ENCODE results near the gene BHLHA15.
"Not testable (repeated sequence)": the region's sequence is repeated elsewhere in the genome, so short reads cannot be mapped to it uniquely, and the experiment has no call there.

The BHLHA15 gene

DNA sequence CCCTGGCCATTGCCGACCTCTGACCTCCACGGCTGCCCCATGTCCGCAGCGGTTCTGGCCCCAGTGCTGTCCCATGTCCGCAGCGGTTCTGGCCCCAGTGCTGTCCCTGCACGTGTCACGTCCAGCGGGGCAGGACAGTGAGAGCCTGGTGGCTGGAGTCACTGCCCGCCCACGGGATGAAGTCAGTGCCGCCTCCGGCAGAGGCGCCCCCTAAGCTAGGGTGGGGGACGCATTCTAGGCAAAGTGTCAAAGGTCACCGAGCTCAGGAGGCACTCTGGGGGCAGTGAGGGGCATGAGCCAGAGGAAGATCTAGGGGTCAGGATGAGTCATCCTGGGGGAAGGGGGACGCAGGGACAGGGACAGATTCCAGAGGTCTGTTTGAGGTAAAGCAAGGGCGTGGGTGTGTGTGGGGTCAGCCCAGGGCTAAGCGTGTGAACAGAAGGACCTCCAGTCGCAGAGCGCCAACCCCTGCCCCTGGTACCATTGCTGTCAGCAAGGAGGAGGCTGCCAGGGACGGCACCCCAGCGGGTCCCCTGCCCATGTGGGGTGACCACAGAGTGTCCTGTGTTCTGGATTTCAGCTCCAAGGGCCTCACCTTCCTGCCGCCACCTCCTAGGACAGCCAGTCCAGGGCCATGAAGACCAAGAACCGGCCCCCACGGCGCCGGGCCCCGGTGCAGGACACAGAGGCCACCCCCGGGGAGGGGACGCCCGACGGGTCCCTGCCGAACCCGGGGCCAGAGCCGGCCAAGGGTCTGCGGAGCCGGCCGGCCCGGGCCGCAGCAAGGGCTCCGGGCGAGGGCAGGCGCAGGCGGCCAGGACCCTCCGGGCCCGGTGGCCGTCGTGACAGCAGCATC is 665 bp downstream of the BHLHA15 start:
- DNase-seq, result no peak

DNA sequence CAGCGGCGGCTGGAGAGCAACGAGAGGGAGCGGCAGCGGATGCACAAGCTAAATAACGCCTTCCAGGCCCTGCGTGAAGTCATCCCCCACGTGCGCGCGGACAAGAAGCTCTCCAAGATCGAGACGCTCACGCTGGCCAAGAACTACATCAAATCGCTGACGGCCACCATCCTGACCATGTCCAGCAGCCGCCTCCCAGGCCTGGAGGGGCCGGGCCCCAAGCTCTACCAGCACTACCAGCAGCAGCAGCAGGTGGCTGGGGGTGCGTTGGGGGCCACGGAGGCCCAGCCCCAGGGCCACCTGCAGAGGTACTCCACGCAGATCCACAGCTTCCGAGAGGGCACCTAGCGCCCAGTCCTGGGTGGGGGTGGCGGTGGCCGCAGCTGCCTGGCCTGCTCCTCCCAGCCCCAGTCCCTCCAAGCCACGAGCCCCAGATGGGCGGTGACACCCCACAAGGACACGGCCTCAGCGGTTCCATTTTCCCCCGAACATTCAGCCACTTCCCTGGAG is 1.3 kb downstream of the BHLHA15 start:
- no peak for DNase-seq

DNA sequence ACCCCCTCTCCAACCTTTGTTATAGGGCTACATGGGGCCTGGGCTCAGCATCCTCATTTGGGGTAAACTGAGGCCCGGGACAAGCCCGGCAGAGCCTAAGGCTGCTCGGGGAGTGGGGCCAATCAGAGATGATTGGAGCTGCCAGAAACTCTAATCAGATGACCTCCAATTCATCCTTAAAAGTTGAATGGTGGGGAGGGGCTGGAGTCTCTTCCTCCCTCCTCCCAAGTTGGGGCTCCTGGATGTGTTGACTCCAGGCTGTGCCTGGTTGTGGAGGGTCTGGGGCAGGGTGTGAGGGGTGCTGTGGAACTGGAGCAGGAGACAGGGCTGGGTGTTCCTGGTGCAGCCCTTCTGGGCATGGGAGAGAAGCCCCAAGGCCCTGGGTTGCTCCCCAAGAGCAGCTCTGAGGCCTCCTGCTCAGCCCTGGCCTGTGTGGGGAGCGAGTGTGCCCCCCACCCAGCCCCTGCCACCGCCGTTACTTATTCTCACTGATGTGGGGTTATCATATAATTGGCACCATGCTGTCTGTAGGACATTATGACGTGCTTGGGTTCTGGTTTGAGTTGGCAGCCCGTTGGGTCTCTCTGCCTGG is 2.2 kb downstream of the BHLHA15 start:
- DNase-seq, result no peak

DNA sequence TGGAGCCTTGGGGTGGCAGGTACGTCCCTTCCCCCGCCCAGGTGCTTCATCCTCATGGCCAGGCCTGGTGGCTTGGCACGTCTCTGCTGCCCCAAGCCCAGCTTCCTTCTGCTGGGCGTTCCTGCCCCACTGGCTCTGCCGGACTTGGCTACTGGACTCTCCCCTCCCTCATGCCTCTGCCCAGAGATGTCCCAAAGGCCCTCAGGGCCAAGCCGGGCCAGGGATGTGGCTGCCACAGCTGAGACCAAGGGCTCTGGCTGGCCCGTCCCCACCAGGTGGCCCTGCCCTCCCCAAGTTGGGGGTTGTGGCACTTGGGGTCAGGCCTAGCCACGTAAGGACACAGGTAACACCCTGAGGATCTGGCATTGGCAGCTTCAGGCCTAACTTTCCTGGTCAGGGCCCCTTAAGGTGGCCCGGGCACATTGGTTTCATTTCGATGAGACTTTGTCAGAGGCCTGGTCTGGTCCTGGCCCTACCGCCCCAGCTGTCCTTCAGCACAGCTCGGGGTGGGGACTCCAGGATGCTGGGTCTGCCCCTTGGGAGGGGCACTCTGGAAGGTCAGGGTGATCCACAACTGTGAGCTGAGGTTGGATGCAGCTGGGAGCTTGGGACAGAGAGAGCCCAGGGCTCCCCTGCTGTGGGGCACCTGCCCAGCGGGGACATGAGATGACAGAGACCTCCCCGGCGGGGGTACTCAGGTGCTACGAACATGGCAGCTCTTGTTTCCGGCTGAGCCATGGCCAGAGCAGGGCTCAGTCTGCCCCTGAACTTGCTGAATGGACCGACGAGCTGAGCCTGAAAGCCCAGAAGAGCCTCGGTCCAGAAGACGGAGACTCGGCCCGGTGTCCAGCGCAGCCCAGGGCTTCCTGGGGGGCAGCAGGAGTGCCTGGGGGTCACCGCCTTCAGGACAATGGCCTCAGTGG is 2.9 kb downstream of the BHLHA15 start:
- DNase-seq, result no peak

DNA sequence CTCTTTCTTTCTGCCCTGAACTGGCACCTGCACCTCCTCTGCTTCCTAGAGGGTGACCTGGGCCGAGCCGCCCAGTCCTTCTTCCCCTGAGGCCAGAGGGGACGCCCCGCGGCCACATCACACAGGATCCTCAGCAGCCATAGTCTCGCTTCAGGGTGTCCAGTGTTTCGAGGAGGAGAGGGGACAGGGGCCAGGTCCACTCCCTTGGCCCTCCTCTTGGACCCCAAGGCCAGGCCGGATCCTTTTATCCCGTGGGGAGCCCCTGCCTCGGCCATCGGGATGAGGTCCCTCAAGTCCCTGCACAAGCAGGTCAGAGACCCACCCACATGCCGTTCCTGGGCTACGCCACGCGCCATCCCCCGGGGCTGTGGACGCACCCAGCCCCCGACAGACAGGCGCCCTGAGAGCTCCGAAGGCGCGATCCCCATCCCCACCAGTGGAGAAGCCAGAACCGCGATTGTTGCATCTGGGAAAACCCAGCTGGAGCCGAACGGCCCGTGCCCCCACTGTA is 3.6 kb downstream of the BHLHA15 start:
- DNase-seq, result no peak

DNA sequence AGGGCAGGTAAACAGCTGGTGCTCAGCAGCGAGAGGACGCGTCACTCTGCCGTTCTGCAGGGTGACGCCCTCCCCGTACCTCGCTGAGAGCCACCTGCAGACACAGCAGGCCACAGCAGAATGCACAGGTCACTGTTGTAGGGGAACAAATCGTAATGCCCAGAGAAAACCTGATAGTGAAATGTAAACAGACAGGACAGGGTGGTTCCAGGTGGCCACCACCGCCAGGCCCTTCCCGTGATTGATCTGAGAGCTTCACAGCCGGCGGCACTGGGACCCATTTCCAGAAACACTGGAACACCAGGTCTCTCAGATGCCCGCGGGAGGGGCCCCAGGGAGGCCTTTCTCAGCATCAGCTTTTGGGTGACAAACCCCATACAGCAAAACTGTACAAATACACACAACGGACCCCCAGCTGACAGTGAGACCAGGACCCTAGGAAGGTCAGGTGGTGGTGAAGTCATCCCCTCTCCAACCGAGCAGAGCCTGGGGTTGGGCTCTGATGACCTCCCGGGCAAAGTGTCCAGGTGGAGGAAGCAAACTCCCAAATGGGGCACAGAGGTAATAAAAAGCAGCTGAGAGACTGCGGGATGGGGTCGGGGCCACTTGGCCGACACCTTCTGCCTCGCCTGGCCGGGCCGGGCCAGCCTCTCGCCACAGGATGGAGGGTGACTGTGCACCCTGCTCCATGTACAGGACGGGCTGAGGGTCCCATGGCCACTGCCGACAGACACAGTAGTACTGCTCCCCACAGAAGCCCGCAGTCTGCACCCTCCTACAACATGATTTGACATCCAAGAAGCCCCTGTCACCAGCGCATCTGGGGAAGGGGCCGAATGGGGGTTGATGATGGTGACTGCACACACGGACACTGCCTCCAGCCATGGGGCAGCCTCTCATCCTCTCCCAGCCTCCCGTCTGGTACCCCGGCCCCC is 4.6 kb downstream of the BHLHA15 start:
- DNase-seq, result no peak

DNA sequence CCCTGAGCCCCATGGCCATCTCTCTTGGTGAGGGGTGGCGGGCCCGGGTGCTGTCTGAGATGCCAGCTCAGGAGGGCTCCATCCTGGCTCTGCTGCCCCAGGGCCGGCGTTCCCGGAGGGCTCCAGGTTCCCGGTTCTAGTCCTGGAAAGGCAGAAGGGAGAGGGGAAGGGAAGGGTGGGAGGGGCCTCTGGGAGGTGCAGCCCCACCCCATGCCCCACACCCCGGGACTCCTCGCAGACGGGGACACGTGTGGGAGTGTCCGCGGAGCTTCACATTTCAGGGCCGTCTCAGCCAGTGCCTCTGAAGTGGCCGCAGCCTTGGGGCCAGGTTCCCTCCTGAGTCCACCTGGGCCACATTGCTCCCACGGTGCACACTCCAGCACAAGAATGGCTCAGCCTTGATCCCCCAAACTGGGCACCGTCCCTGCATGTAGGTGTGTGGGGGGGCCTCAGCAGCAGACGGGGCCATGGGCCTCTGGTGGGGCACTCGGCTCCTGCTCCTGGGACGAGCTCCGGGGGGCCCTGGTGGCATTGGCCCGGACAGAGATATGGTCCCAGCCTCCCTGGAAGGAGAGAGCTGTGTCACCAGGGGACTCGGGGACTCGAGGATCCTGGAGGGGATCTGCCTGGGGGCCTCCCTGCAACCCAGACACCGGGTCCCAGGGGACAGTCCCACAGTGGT is 5.8 kb downstream of the BHLHA15 start:
- DNase-seq, result no peak

DNA sequence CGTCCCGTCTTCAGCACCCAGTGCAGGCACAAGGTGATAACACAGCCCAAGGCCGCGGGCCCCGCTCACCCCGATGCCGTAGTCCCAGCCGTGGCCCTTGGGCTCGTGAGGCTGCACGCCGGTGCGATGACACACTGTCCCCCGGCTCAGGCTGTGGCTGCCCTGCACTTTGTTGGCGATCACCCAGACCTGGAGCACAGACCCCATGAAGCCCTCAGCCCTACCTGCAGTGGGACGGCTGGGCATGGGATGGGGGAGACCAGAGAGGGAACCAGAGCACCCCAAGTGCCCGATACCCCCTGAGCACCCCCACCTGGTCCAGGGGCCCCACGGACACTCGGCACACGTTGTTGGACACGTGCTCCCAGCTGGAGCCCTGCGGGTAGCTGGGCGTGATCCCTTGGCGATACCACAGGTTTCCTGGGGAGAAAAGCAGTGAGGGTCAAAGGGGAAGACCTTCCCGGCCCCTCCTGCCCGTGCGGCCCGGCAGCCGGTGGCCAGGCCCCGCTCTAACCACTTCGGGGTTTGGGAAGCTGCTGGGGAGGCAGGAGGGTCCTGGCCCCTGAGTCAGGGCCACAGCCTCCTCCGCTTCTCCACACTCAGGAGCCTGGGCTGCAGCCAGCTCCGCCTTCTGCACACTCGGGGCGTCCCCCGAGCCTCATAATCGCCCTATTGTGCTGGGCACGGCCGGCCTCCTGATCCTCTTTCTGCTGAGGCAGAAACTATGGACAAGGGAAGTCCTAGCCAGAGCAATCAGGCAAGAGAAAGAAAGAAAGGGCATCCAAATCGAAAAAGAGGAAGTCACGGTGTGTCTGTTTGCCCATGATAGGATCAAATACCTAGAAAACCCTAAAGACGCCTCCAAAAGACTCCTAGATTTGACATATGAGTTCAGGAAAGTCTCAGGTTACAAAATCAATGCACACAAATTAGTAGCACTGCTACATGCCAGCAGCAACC is 6.7 kb downstream of the BHLHA15 start:
- DNase-seq, result no peak

DNA sequence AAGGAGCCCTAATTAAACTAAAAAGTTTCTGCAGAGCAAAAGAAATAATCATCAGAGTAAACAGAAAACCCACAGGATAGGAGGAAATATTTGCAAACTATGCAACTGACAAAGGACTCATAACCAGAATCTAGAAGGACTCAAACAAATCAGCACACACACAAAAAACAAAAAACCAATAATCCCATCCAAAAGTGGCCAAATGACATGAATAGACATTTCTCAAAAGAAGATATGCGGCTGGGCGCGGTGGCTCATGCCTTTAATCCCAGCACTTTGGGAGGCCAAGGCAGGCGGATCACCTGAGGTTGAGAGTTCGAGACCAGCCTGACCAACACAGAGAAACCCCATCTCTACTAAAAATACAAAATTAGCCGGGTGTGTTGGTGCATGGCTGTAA is 8.1 kb downstream of the BHLHA15 start:
- not testable (repeated sequence) for DNase-seq

DNA sequence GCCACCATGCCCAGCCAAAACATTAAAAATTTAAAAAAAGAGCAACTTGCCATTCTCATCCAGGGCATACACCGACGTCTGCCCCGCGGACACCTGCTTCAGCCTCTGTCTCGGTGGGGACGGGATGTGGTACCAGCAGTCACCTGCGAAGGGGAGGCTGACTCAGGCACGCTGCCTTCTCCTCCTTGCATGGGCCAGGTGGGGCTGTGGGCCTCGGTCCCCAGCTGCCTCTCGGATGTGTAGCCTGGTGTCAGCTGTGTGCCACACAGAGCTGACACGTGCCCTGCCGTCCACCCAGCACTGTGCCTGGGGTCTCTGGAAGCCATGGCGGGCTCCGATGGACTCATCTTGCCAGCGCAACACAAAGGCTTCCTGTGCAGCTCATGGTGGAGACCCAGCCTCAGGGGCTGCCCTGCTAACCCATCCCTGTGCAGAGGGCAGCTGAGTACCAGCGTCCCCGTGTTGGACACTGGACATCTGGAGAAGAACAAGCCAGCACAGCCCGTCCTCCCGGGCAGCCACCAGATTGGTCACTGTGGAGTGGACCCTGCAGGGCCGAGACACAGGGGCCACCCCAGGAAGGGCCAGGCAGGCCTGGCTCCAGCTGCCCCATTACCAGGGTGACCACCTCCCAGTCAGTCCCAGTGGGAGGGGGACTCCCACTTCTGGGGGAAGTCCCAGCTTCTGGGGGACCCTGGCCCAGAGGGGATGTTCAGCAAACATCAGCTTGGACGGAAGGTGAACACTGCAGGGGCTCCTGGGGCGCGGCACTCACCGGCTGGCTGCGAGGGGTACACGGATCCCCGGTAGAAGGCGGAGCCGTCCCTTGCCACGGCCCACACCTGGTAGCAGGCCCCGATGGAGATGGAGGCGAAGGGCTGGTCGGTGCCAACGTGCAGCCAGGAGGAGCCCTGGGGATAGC is 10.6 kb downstream of the BHLHA15 start:
- DNase-seq, result no peak

DNA sequence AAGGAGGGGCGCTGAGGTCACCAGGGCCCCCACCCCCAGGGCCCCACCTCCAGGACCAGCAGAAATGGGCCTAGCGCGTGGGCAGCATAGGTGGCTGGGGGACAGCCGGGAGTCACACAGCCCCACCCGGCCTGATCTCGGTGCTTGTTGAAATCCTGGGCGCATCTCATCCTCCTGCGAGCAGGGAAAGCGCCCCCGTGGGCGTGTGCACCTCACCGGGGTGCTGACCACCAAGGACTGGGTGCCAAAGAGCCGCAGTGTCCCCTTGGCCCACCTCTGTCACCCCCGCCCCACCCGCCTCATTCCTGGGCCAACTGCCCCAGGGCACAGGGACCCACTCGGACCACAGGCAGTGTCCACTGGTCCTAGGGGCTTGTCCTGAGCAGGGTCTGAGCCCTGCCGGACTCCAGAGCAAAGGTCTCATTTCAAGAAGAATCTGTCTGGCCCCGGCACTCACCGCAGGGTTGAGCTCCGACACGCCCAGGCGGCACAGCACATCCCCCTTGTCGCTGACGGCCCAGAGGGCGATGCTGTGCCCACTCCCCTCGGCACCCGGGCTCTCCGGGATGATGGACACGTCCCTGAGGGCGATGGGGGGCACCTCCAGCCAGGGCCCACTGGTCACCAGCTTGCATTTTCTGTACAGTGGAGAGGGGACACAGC is 11.4 kb downstream of the BHLHA15 start:
- DNase-seq, result no peak

DNA sequence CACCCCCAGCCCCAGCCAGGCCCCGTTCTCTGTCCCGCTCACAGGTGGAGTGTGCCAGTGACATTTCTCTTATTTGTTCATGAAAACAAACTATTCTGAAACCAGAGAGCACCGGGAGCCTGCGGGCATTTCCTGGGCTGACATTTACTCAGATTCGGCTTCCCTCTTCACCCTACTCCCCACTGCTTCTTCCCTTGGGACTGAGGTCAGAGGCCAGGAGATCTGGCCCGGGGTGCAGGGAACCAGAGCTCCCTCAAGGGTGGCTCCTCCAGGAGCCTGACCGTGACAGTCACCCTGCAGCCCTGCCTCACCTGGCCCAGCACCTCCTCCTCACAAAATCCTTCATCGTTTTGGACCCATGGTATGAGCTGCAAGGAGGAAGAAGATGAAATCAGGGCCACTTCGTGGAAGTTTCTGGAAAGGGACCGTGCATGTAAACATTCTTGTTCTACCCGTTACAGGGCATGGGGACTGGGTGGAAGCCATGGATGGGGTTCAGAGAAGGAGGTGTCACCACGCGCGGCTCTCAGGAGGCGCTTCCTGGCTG is 12.2 kb downstream of the BHLHA15 start:
- no peak for DNase-seq

DNA sequence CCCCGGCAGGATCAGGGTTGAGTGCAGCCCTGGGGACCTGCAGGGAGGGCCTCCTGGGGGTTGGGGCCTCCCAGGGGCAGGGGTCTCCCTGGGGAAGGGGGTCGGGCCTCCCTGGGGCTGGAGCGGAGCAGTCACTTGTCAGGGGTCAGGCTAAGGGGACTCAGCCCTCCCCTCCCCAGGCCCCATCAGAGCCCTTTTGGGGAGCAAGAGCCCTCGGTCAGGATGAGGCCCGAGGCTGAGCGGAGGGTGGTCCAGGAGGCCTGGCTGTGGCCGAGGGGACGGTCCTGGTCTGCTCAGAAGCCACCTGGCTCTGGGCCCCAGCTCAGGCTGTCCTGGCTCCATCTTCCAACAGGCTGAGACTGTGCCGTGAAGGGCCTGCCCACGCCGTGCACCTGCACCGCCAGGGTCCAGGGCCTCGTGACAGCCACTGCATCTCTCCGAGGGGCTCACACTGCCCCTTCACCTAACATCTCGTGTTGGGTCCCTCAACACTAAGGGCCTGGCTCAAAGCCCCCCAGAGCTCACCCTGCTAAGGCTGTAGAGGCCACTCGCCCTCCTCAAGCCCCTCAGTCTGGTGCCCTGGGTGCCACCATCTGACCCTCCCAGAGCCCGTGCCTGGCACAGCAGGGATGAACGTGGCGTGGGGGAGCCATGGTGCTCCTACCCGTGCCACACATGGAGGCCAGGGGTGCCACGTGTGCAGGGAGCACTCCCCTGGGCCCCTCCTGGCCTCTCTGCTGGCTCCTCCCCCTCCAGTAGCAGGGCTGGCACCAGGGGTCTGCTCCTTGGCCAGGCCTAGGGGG is 12.9 kb downstream of the BHLHA15 start:
- DNase-seq, result no peak

DNA sequence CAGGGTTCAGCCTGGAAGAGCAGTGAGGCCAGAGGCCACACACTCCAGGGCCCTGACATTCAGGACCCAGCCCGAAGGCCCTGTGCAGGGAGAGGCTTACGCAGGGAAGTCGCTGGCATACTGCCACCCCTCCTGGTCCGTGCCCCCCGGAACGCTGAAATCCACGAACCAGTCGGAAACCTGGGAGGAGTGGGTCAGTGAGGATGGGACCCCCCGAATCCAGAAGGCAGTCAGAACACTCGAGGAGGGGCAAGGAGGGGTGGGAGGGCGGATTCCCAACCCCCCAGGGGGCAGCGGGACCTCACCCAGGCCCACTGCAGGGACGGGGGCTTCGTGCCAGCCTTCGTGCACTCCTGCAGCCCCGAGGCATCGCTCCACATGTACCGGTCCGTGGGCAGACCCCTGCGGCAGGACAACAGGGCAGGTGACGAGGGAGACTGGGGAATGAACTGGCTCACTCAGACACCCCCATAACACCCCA is 13.5 kb downstream of the BHLHA15 start:
- DNase-seq, result no peak

DNA sequence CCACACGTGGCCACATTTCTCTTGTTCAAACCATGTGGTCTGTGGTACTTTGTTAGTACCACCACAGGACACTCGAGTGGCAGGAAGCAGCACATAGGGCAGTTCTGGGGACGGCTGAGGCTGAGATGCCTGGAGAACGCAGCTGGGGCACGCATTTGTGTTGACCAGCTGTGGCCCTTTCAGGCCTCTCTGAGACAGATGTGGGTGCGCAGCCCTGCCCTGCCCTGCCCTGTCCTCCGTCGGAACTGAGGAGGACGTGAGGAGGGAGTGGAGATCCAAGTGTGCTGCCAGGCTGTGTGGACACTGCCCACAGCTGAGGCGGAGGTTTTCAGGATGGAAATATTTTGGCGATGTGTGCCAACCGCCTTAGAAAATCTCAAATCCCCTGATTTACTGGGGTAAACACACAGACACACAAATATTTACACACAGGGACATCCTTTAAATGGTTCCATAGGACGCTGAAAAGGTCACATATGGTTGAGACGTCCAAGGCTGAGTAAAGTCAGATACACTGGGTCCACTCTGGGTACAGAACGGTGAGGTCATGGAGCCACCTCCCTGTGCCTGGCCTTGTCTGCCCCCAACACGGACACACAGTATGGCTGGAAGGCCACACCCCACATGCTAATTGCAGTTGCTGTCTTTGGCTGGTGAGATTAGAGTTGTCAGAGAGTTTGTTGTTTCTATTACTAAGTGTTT is 14.8 kb downstream of the BHLHA15 start:
- no peak for DNase-seq

DNA sequence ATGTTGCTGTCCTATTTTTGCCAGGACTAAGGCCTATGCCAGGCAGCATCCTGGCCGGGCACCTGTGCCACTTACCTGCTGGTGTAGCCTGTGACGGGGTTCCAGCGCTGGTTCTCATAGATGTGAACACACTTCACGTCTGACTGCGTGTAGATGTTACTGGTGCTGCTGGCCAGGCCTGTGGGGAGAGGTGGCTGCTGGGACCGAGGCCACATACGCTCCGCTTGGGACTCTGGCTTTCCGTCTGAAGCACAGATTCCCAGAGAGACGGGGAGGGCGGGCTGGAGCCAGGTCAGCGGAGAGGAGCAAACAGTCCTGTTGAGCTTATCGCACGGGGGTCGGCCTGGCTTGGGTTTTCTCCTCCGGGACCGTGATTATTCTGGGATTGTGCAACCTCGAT is 16.7 kb downstream of the BHLHA15 start:
- DNase-seq, result no peak

Data from activated CD4-positive, CD25-positive, alpha-beta regulatory T cell (primary cell).